NB4 (cell line): ENCODE data around the gene HLA-DQB1.

Source experiments
- POLR2A ChIP-seq: IDR thresholded peaks from 2 replicates; pipeline ENCODE4 v1.6.1; 2011; ENCODE audit warnings: mild to moderate bottlenecking; ENCODE audit not compliant: insufficient read length; ENCODE audit errors: extremely low read depth
- TF ChIP-seq, protein P1 (sequence below): IDR thresholded peaks from 2 replicates; pipeline ENCODE4 v1.6.1; 2011; ENCODE audit warnings: low read depth, low read length
- TF ChIP-seq, protein P2 (sequence below): IDR thresholded peaks from one replicate; pipeline ENCODE4 v1.5.1; 2012; ENCODE audit warnings: low read depth, low read length

DNA sequence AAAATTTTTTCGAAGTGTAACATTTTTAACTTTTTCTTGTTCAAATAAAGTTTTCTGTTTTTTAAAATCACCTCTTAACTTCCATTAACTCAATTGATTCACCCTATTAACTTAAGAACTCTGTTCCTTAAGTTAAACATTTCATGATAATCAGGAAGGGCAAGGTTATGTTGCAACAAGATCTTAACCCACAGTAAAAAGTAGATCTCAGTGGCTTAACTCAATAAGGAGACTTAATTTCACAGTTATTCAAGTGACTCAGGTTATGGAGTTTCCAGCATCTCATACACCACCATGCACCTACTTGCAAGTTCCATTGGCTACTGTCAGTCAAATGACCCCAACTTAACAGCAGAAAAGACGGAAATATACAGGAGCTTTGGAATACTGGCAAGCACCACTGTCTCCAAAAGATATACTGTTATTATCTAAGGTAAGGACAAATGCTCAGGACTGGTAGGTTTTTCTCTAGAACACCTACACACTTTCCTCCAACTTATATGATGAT is 11.2 kb downstream of the HLA-DQB1 start:
- TF ChIP-seq POLR2A: no peak
- TF ChIP-seq, protein P1, sequence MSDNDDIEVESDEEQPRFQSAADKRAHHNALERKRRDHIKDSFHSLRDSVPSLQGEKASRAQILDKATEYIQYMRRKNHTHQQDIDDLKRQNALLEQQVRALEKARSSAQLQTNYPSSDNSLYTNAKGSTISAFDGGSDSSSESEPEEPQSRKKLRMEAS: no peak
- TF ChIP-seq, protein P2, sequence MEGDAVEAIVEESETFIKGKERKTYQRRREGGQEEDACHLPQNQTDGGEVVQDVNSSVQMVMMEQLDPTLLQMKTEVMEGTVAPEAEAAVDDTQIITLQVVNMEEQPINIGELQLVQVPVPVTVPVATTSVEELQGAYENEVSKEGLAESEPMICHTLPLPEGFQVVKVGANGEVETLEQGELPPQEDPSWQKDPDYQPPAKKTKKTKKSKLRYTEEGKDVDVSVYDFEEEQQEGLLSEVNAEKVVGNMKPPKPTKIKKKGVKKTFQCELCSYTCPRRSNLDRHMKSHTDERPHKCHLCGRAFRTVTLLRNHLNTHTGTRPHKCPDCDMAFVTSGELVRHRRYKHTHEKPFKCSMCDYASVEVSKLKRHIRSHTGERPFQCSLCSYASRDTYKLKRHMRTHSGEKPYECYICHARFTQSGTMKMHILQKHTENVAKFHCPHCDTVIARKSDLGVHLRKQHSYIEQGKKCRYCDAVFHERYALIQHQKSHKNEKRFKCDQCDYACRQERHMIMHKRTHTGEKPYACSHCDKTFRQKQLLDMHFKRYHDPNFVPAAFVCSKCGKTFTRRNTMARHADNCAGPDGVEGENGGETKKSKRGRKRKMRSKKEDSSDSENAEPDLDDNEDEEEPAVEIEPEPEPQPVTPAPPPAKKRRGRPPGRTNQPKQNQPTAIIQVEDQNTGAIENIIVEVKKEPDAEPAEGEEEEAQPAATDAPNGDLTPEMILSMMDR: no peak
